ENCODE measurements around the gene HDX. TPM values are rescaled to one million over a fixed set of nuclear protein-coding genes. Genes with fewer than 3 reads are reported as not detected.
"Not testable (repeated sequence)": the region's sequence is repeated elsewhere in the genome, so short reads cannot be mapped to it uniquely, and the experiment has no call there.

The HDX gene
- polyA plus RNA-seq, 1 donor from 2014 or later = 2.7 TPM

DNA sequence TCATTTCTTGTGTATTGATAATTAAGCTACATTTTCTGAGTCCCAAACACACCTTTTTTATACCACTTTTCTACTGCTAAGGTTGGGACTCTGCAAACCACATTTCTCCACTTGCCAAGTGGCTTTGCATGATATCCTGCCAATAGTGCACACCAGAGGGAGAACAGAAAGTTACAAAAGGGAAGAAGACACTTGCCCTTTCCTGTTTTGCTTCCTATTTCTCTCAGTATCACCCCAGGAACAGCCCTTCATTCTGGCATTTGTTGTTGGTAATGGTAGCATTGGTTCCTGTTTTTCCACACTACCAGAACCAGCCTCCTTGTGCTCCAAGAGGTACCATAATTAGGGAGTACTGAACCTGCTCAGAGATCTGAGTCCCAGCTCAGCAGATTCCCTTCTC is 87.1 kb downstream of the HDX start:
- Mint-ChIP-seq H3K4me1 (peaks cover 2 to 7% (median 4%) of the 10 kb centered on the region in 3 donors), H3K9me3 (peaks cover 0 to 2% (median 0%) of the 10 kb centered on the region in 3 donors), H3K27ac (no peak overlapping the region), H3K4me3 (no peak overlapping the region), H3K36me3 (no peaks in the 10 kb centered on the region), H3K27me3 (no peaks in the 10 kb centered on the region)

DNA sequence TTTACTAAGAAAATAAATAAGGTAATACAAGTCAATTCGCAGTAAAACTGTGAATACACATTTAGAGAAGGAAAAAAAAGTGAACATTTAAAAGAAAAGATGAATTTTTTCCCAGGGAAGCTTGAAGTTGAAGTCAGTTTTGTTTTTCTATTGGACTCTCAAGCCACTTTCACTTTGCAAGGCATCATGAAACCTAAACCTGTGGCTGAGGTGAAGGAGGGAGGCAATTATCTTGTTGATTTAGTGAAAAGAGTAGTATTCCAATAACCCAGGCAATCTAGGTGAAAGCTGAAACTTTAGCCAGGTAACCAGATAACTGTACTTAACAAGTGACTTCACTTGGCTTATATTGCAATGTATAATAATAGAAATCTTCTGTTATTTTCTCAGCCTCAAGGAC is 138.6 kb downstream of the HDX start:
- Mint-ChIP-seq H3K4me1 (no peaks in the 10 kb centered on the region), H3K9me3 (no peaks in the 10 kb centered on the region), H3K27ac (no peak overlapping the region), H3K36me3 (no peaks in the 10 kb centered on the region), H3K4me3 (no peak overlapping the region), H3K27me3 (no peaks in the 10 kb centered on the region)

DNA sequence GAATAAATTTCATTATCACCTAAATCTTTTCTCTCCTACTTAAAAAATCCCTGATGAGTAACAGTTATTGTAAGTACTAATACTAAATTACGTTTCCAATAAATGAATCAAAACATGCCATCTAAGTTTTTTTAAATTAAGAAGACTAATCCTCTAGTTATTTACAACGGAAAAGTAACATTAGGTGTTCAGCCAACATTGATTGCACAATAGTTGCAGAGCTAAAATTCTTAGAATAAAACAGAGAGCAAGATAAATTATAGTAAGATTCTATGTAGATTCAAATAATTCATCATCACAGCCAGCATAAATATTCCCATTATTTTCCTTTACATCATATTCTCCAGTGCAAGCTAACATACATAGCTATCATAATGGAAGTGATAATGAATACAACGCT is 139.2 kb downstream of the HDX start:
- Mint-ChIP-seq H3K9me3 (no peaks in the 10 kb centered on the region), H3K4me3 (no peak overlapping the region), H3K27me3 (no peaks in the 10 kb centered on the region), H3K4me1 (no peaks in the 10 kb centered on the region), H3K27ac (no peak overlapping the region), H3K36me3 (peaks cover 1% of the 10 kb centered on the region)

DNA sequence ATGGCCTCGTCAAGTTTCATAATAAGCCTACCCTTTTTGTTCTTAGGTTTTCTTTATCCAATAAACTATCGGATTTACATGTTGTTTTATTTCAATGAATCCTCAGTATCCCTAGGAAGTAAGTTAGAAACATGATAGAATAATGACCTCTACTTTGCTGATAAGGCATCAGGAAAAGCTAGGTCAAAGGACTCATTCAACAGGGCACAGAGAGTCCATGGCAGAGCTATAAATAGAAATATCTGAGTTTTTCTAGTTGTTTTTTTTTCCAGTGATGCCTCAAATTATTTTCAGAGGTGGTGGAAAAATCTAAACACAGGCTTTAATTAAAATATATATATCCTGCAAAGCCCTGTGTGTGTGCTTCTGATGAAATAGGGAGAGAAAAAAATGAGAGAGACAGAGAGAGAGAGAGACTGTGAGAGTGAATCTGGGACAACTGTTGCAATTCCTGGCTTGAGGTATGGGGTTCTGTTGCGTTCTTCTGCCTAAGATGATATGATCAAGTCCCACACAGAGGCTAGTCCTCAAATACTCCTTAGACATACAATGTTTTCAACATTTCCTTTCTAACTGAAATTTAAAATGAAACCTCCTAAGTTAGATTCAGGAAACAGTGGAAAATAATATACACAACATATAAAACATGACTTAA is 139.9 kb downstream of the HDX start:
- Mint-ChIP-seq H3K36me3 (peaks cover 1% of the 10 kb centered on the region), H3K27me3 (no peaks in the 10 kb centered on the region), H3K9me3 (no peaks in the 10 kb centered on the region), H3K27ac (no peak overlapping the region), H3K4me3 (no peak overlapping the region), H3K4me1 (no peaks in the 10 kb centered on the region)

DNA sequence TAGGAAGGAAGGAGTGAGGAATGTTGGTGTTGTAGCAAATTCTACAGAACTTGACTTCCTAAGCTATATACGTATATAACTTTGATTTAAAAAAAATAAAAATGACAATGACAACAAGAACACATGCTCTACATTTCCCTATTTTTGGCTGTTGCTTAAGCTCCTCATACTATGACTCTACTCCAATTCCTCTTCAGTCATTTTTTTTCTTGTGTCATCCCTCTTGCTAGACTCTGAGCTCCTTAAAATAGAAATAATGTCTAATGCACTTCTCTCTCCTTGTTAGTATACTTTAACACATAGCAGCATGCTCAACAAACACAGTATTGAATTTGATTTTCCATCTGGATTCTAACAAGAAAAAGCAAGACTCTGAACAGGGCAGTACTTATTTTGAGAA is 144.0 kb downstream of the HDX start:
- Mint-ChIP-seq H3K4me3 (no peak overlapping the region), H3K36me3 (peaks cover 1% of the 10 kb centered on the region), H3K27ac (no peak overlapping the region), H3K9me3 (peaks cover 0 to 3% (median 0%) of the 10 kb centered on the region in 3 donors), H3K27me3 (no peaks in the 10 kb centered on the region), H3K4me1 (no peaks in the 10 kb centered on the region)

DNA sequence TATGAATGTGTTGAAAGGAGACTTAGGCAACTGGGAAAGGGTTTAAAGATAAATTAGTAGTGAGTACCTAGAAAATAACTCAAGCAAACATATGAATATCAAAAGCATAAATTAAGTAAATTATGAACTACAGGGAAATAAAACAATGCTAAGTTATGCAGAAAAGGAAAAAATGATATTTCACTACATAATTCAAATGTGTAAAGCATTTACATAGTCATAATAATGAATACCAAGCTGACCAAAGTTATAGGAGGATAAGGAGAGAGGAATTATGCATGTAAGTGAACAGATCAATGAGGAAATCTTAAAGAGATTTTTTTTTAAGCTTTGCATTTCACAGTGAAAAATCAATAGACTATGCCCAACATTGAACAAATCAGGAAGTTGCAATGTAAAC is 145.0 kb downstream of the HDX start:
- Mint-ChIP-seq H3K27ac (no peak overlapping the region), H3K9me3 (peaks cover 0 to 3% (median 0%) of the 10 kb centered on the region in 3 donors), H3K4me1 (no peaks in the 10 kb centered on the region), H3K4me3 (no peak overlapping the region), H3K27me3 (no peaks in the 10 kb centered on the region), H3K36me3 (peaks cover 1% of the 10 kb centered on the region)

DNA sequence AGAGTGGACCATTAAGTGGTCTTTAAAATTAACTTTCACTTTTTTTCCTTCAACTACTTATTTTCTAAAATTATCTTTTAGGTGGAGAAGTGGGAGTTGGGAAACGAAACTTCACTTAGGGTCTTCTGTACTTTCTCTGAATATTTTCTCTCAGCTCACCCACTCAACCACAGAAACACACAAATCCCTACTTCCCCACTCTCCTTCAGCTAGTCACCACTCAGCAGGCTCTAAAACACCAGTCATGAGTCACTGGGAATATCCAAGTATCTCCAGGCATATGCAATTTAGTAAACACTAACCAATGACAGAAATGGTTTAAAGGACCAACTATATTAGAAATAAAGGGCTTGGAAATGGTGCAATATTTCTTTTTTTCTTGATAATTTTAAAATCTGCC is 161.3 kb downstream of the HDX start:
- Mint-ChIP-seq H3K9me3 (no peaks in the 10 kb centered on the region), H3K4me1 (peaks cover 1 to 4% (median 4%) of the 10 kb centered on the region in 3 donors), H3K4me3 (no peak overlapping the region), H3K27ac (no peak overlapping the region), H3K27me3 (no peaks in the 10 kb centered on the region), H3K36me3 (peaks cover 3% of the 10 kb centered on the region)

DNA sequence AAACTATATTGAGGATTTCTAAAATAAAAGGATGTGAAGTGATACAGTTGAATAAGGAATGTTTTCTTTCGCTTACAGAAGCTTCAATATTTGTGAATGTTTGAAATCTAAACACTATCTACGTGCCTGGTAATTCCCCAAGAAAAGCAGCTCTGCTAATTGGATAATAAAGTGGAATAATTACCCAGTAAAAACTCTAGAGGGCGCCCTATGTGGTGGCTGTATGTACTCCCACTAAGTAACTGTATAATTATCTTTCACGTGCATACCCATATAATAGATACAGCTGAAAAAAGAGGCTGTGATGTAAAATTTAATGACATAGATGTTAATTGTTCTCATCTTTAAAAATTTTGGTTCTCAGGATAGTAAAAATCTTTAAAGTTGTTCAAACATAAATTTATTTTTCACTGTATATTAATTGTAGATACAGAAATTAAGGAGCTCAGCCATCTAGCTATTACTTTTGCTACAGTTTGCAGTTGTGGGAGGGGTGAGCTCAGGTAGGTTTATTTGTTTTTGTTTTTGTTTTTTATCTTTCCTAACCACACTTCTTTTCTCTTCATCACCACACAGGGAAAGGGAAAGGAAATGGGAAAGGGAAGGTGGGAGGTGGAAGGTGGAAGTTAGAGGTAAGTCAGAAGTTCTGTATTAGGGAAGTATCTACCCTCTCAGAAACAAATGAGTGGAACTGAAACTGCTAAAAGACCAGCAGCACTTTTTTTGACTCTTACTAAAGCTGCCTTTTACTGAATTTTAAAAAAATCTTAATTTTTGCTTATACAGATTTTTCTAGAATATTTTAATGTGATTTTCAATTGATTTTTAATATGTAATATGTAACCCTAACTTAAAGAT is 162.5 kb downstream of the HDX start:
- H3K27ac Mint-ChIP-seq = no peak overlapping the region
- H3K4me1 Mint-ChIP-seq = peaks cover 1 to 4% (median 4%) of the 10 kb centered on the region in 3 donors
- H3K9me3 Mint-ChIP-seq = no peaks in the 10 kb centered on the region
- H3K36me3 Mint-ChIP-seq = peaks cover 3% of the 10 kb centered on the region
- no peak overlapping the region for H3K4me3 Mint-ChIP-seq
- no peaks in the 10 kb centered on the region for H3K27me3 Mint-ChIP-seq

DNA sequence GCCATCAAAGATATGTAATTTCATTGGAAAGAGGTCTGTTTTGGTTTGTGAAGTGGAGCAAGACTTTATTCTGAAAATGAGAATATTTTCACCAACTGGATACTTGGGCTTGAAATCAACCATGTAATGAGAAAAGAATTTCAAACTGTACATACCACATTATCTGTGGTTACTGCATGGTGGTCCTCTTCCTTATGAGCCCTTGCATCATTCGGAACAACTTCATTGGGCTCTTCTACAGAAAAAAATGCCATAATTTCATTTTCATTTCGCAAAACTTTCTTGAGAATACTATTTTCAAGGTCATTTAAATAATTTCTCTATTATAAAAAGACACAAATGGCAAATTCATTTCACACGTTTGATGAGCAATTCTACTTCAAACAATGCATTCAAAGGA is 165.6 kb downstream of the HDX start:
- Mint-ChIP-seq H3K36me3 (no peaks in the 10 kb centered on the region), H3K27me3 (no peaks in the 10 kb centered on the region), H3K4me1 (peaks cover 1 to 4% (median 4%) of the 10 kb centered on the region in 3 donors), H3K27ac (no peak overlapping the region), H3K4me3 (no peak overlapping the region), H3K9me3 (no peaks in the 10 kb centered on the region)

DNA sequence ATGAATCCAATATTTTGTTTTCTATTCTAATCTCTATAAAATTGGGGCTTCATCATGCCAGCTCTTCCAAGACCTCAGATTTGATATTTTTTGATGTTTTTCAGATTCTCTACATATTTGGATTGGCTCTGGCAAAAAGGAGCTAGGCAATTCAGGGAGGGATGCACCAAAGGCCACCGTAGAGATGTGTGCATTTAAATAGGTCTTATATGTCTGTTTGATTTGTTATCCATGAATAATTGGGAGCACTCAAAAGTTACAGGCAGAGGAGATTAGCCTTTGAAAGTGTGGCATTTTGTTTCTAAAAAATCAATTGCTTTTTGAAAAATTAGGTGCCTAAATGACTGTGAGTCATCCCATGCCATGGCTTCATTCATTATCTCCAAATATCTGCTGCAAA is 167.1 kb downstream of the HDX start:
- Mint-ChIP-seq H3K4me1 (peaks cover 0 to 4% (median 2%) of the 10 kb centered on the region in 3 donors), H3K4me3 (no peak overlapping the region), H3K36me3 (no peaks in the 10 kb centered on the region), H3K9me3 (no peaks in the 10 kb centered on the region), H3K27ac (no peak overlapping the region), H3K27me3 (no peaks in the 10 kb centered on the region)

DNA sequence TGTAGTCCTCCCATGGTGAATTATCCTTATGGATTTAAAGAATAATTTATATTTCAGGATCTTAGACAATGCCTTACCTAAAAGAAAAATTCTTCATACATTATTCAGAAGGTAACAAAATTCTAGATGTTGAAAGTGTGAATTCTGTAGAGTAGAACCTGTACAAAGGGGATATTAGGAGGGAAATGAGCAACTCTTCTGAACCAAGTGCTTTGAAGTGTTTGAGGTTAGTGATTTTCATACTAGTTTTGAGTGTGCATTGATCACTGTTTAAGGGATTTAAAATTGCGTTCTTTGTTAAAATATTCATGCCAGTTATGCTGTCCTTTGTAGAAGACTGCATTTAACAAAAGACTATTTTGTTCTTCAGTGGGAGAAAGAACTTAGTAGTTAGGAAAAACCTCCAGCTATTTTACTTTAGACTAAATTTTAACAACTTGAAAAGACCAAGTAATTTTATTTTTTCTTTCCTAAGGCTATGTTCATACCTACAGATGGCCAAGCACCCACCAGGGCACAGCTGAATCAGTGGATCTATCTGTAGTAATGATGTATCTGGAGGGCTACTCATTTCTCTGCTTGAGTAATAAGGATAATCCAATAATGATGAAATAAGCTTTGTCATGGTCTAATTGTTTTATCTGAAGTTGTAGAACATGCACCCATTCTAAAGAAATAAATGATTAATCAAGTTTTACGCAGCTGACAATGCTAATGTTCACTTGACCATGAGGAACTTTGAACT is 180.0 kb downstream of the HDX start:
- H3K27me3 Mint-ChIP-seq = no peaks in the 10 kb centered on the region
- H3K4me1 Mint-ChIP-seq = no peaks in the 10 kb centered on the region
- no peak overlapping the region for H3K4me3 Mint-ChIP-seq
- H3K27ac Mint-ChIP-seq = no peak overlapping the region
- no peaks in the 10 kb centered on the region for H3K36me3 Mint-ChIP-seq
- peaks cover 0 to 2% (median 0%) of the 10 kb centered on the region in 3 donors for H3K9me3 Mint-ChIP-seq

DNA sequence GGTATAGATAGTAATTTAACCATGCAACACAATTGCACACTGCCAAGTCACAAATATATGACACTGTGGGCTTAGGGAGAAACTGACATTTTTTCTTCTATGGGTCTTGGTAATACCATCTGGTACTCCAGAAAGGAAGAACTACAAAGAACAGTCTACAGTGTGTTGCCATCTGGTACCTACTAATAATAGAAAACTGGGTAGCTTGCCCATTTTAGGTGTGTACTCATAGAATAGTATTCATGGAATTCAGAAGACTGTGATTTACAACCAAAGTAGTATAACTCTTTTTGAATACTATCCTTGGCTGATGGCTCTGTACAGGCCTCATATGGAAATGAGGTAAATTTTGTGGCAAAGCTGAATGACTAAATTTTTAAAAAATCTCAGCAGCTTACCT is 181.6 kb downstream of the HDX start:
- Mint-ChIP-seq H3K36me3 (no peaks in the 10 kb centered on the region), H3K4me3 (no peak overlapping the region), H3K27me3 (no peaks in the 10 kb centered on the region), H3K9me3 (peaks cover 0 to 5% (median 0%) of the 10 kb centered on the region in 3 donors), H3K4me1 (no peaks in the 10 kb centered on the region), H3K27ac (no peak overlapping the region)

DNA sequence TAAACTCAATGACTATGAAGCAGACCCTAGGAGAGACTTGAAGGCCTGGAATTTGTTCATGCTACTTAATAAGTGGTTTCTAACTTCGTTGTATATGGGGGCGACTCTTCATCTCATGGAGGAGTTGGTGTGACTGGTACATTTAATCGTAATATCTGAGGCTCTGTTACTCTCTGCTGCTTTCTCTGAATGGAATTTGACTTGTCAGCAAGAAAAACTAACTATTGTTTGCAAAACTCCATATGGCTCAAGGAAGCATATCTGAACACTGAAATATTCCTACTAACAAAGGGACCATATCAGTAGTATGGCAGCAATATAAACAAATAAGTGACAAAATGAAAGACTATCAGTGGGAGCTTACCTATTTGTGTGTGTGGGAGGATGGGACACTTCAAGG is 182.2 kb downstream of the HDX start:
- H3K36me3 Mint-ChIP-seq = no peaks in the 10 kb centered on the region
- no peaks in the 10 kb centered on the region for H3K27me3 Mint-ChIP-seq

DNA sequence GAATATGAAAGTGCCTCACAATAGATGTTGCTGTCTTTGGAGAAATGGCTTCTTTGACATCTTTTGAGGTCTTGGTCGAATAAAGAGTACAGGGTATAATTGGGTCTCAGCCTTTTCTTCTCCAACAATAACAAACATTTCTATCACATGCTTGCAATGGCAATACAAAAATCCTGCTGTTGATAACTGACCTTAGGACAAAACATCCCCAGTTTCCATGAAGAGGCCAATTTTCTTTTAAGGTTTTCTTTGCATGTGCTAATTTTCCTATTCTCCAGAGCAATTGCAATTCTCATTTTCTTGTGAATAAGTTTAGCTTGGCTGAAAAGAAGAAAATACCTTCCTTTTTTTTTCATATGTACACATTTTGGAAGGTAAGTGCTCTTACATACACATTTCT is 183.6 kb downstream of the HDX start:
- no peak overlapping the region for H3K27ac Mint-ChIP-seq

More for the DNA sequence above, 182.2 kb downstream of the HDX start:
- peaks cover 0 to 11% (median 0%) of the 10 kb centered on the region in 3 donors for H3K9me3 Mint-ChIP-seq
- no peak overlapping the region for H3K27ac Mint-ChIP-seq
- H3K4me3 Mint-ChIP-seq = no peak overlapping the region
- H3K4me1 Mint-ChIP-seq = no peaks in the 10 kb centered on the region

DNA sequence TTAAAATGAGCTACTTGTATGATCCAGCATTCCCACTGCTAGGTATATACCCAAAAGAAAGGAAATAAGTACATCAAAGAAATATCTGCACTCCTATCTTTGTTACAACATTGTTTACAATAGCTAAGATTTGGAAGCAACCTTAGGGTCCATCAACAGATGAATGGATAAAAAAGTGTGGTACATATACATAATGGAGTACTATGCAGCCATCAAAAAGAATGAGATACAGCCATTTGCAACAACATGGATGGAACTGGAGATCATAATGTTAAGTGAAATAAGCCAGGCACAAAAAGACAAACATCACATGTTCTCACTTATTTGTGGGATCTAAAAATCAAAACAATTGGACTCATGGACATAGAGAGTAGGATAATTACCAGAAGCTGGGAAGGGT is 186.3 kb downstream of the HDX start:
- H3K9me3 Mint-ChIP-seq = peaks cover 0 to 15% (median 2%) of the 10 kb centered on the region in 3 donors
- not testable (repeated sequence) for H3K27me3 Mint-ChIP-seq, H3K36me3 Mint-ChIP-seq, H3K4me1 Mint-ChIP-seq, H3K4me3 Mint-ChIP-seq, H3K27ac Mint-ChIP-seq

More for the DNA sequence above, 183.6 kb downstream of the HDX start:
- no peak overlapping the region for H3K4me3 Mint-ChIP-seq
- no peaks in the 10 kb centered on the region for H3K36me3 Mint-ChIP-seq
- no peaks in the 10 kb centered on the region for H3K4me1 Mint-ChIP-seq
- peaks cover 0 to 15% (median 0%) of the 10 kb centered on the region in 3 donors for H3K9me3 Mint-ChIP-seq
- H3K27me3 Mint-ChIP-seq = no peaks in the 10 kb centered on the region
